AG09319 (cell line): ENCODE results near the gene YAP1.

Source experiments
- DNase-seq: peaks from one replicate; pipeline ENCODE4 v3.0.0-alpha.2; 2010; ENCODE audit warnings: low read depth; ENCODE audit errors: extremely low read depth
- TF ChIP-seq, protein P1 (sequence below): IDR thresholded peaks from 2 replicates; pipeline ENCODE4 v1.5.1; 2011; ENCODE audit warnings: low read depth, mild to moderate bottlenecking, inconsistent platforms, low read length, moderate library complexity

YAP1 gene

DNA sequence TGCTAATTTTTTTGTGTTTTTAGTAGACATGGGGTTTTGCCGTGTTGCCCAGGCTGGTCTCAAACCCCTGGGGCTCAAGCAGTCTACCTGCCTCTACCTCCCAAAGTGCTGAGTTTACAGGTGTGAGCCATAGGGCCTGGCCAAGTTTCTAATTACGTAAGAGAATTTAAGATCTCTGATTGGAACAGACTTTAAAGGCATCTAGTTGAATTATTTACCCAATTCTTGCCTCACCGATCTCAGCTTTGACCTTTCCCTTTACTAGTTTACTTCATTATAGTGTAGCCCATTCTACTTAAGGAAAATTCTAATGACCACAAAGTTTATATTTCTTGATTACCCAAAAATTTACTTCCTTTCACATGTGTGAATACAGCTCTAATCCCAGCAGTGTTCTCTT lies 81.6 kb downstream of the YAP1 start:
- DNase-seq, result no peak
- TF ChIP-seq, protein P1, sequence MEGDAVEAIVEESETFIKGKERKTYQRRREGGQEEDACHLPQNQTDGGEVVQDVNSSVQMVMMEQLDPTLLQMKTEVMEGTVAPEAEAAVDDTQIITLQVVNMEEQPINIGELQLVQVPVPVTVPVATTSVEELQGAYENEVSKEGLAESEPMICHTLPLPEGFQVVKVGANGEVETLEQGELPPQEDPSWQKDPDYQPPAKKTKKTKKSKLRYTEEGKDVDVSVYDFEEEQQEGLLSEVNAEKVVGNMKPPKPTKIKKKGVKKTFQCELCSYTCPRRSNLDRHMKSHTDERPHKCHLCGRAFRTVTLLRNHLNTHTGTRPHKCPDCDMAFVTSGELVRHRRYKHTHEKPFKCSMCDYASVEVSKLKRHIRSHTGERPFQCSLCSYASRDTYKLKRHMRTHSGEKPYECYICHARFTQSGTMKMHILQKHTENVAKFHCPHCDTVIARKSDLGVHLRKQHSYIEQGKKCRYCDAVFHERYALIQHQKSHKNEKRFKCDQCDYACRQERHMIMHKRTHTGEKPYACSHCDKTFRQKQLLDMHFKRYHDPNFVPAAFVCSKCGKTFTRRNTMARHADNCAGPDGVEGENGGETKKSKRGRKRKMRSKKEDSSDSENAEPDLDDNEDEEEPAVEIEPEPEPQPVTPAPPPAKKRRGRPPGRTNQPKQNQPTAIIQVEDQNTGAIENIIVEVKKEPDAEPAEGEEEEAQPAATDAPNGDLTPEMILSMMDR, result no peak

DNA sequence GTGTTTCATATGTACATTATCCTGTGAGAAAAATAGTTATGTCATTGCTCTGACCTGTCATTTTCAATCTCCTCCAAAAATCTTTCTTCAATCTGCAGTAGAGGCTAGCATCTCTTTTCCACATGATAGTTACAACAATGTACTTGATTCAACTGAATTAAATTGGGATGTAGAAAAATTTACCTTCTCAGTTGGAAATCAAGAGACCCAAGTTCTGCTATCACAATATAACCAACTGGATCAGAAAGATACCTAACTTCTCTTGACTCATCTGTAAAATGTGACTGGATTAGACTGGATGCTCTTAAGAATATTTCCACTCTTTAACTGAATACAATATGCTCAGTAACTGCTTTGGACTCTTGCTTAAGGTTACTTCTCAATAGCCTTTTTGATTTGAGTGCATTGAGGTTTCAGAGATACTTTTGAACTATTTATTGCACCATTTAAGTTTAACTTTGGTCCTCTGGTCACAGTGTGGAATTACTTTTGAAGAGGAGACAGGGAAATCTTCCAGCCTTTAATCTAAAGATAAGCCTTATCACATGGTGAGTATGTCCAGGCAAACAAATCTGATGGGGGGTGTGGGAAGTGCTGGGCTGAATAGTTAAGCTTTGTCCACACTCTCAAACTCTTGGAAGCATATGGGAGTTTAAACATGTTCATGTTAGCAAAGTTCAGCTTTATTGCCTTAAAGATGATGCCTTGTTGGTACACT lies 82.3 kb downstream of the YAP1 start:
- no peak for DNase-seq
- TF ChIP-seq, protein P1, result no peak

DNA sequence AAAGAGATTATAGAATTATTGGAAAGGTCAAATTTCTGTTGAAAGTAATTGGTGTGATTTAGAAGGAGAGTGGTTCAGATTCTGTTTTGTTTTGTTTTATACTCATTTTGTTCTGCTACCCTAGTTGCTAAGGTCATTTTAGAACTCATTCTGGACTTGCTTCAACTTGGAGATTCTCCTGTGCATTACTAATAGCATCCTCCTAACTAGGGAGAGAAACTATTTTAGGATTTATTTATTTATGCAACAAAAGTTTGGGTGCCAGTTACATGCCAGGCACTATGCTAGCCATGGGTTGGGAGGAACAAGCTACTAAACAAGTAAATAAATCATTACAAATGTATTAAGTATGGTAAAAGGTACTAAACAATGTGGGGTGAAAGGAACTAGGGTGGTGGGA lies 84.0 kb downstream of the YAP1 start:
- no peak for DNase-seq
- TF ChIP-seq, protein P1, result no peak

DNA sequence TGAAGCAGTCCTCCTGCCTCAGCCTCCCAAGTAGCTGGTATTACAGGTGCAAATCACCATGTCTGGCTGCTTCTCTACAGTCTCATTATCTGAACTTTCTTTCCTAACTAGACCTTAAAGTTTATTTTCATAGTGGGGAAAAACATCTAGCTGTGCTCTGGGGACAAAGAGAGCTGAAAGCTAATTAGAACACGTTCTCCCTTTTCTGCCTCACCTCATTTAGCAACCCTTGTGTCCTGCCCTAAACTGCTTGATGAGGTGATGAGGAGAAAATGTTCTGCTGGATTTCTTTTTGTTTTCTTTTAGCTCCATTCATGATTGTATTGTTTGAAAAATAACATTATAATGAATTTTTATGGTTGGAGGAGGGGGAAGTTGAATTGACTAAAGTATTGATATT lies 84.7 kb downstream of the YAP1 start:
- TF ChIP-seq, protein P1, result no peak
- DNase-seq, result no peak

DNA sequence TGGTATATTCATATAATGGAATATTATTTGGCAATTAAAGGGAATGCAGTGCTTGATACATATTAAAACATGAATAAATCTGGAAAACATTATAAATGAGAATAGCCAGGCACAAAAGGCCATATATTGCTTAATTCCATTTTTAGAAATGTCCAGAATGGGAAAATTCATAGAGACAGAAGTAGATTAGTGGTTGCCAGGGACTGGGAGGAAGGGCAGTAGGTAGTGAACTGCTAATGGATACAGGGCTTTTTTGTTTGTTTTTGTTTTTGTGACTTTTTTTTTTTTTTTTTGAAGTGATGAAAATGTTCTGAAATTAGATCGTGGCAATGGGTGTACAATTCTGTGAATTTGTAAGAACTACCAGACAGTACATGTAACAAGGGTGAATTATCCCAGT lies 86.1 kb downstream of the YAP1 start:
- TF ChIP-seq, protein P1, result no peak
- DNase-seq, result no peak

DNA sequence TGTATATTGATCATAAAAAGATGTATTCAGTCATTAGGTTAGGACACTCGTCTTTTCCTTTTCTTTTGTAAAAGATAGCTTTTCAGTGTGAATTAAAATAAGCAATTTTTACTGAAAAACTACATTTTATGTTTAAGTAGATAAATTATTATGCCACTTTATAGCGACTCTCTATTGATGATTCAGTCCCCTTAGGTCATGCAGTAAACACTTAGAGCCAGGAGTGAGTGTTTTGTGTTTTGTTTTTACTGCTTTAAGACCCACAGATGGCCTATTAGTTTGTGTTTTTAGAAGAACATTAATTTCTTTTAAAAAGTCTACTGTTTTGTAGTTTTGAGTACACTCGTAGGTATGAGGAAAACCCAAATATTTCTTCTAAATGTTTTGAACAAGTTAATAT lies 86.6 kb downstream of the YAP1 start:
- TF ChIP-seq, protein P1, result no peak
- no peak for DNase-seq

DNA sequence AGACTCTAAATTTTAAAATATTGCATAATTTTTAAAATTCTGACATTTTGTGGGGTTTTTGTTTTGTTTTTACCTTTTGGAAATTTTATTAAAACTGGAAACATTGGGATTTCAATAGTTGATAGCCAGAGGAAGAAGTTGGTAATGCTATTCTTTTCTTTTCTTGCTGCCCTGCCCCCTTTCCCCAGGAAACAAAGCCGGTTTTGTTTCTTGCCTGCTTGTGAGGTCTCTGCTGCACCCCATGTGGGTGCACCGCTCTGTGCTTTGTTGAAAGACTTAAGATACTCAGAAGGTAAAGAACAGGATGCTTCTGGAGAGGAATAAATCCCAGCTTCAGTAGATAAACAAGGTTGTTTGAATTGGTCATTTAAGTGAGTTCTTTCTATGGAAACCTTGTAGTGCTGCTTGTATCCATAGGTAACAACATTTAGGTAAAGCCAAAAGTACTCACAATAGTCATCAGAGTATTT lies 87.5 kb downstream of the YAP1 start:
- TF ChIP-seq, protein P1, result no peak
- no peak for DNase-seq
